HL-60 (cell line): ENCODE data around the gene TSPEAR.

ENCODE experiments used
- CTCF ChIP-seq: IDR thresholded peaks from one replicate; pipeline ENCODE4 v1.5.1; 2011; ENCODE audit warnings: low read length, control low read depth, inconsistent platforms; ENCODE audit not compliant: insufficient read depth
- POLR2AphosphoS5 ChIP-seq: IDR thresholded peaks from 2 replicates; pipeline ENCODE4 v1.6.1; 2012; ENCODE audit warnings: low read depth
- REST ChIP-seq: IDR thresholded peaks from 2 replicates; pipeline ENCODE4 v1.6.1; 2012; ENCODE audit warnings: low read depth; ENCODE audit not compliant: insufficient replicate concordance

GRCh38 chr21:44499211-44499560 lies 212.2 kb downstream of the TSPEAR start:
- TF ChIP-seq CTCF (no peak), POLR2AphosphoS5 (no peak), REST (no peak)
